Fibroblast of lung (primary cell): ENCODE measurements around the gene PHLDA1.

ENCODE experiments used
- CTCF ChIP-seq, 2 donors: IDR thresholded peaks in 1 of 2; conservative IDR thresholded peaks in 1 of 2; 1 replicate in 1 of 2; 2 replicates in 1 of 2; pipeline ENCODE4 v1.5.1; 2011 to 2012; ENCODE audit warnings: low read length in 2 of 2, control low read depth in 1 of 2, inconsistent platforms in 1 of 2, low read depth in 1 of 2, mild to moderate bottlenecking in 1 of 2
- EZH2 ChIP-seq: IDR thresholded peaks from 2 replicates; pipeline ENCODE4 v1.5.1; 2012; ENCODE audit warnings: low read length, control low read depth, mild to moderate bottlenecking; ENCODE audit errors: missing control alignments

- TF ChIP-seq CTCF (conservative IDR thresholded peaks at IDR 0.05 in 1 of 2, IDR thresholded peaks at IDR 0.05 in 1 of 2; ENCODE audit: low read depth in 1 of 2, low read length in 2 of 2) (no peak), EZH2 (no peak)
Measured at GRCh38 chr12:76025601-76026575, 5.7 kb downstream of the PHLDA1 start.
